Neural crest cell (in vitro differentiated cells): Measurements from ENCODE around the gene PSMC3. TPM values are rescaled to one million over a fixed set of nuclear protein-coding genes. Genes with fewer than 3 reads are reported as not detected.
A peak's percentile ranks its signal among the peaks of the same experiment; 100 is the strongest.

Experiments
- DNase-seq: peaks from one replicate; pipeline ENCODE4 v3.0.0; 2021; ENCODE audit warnings: low read depth, mixed read lengths, low spot score
- H3K27ac Mint-ChIP-seq: one replicate; pipeline ENCODE4 v1.8.0; 2021; ENCODE audit warnings: mild to moderate bottlenecking, mixed read lengths; ENCODE audit not compliant: unreplicated experiment
- H3K27me3 Mint-ChIP-seq: 2 replicates; pipeline ENCODE4 v1.8.0; 2021; ENCODE audit warnings: low read depth, mild to moderate bottlenecking, mixed read lengths
- H3K36me3 Mint-ChIP-seq: 2 replicates; pipeline ENCODE4 v1.8.0; 2021; ENCODE audit warnings: low read depth, mild to moderate bottlenecking, mixed read lengths
- H3K4me1 Mint-ChIP-seq: 2 replicates; pipeline ENCODE4 v1.8.0; 2021; ENCODE audit warnings: mixed read lengths
- H3K4me3 Mint-ChIP-seq: one replicate; pipeline ENCODE4 v1.8.0; 2021; ENCODE audit warnings: mild to moderate bottlenecking, mixed read lengths
- H3K9me3 Mint-ChIP-seq: 2 replicates; pipeline ENCODE4 v1.8.0; 2021; ENCODE audit warnings: mixed read lengths
- CTCF ChIP-seq: fragments of 200-600 bp; sonication (generic); conservative IDR thresholded peaks from 2 replicates; pipeline ENCODE4 v1.5.0; 2021; ENCODE audit warnings: antibody characterized with exemption, mild to moderate bottlenecking
- total RNA-seq: library from RNA; stranded (reverse); gene quantifications from 2 replicates; pipeline ENCODE4 v1.2.1, GENCODE V29; 2021

PSMC3 gene
- total RNA-seq, 1 donor from 2014 or later: 197 TPM

GRCh38 chr11:47400768-47401279, 25.4 kb downstream of the PSMC3 start:
- Mint-ChIP-seq H3K4me1 (peaks cover 9% of the 10 kb centered on the region), H3K36me3 (no peaks in the 10 kb centered on the region), H3K27ac (no peak overlapping the region), H3K4me3 (peak overlapping the region; percentile 43), H3K27me3 (no peaks in the 10 kb centered on the region), H3K9me3 (no peaks in the 10 kb centered on the region)
- no peak for DNase-seq
- no peak for TF ChIP-seq CTCF

GRCh38 chr11:47399860-47400767, 26.1 kb downstream of the PSMC3 start:
- no peaks in the 10 kb centered on the region for H3K36me3 Mint-ChIP-seq
- peak overlapping the region; percentile 72 for H3K4me3 Mint-ChIP-seq
- H3K4me1 Mint-ChIP-seq: peaks cover 9% of the 10 kb centered on the region
- no peaks in the 10 kb centered on the region for H3K27me3 Mint-ChIP-seq
- no peaks in the 10 kb centered on the region for H3K9me3 Mint-ChIP-seq
- no peak for TF ChIP-seq CTCF
- H3K27ac Mint-ChIP-seq: no peak overlapping the region
- DNase-seq: no peak

- TF ChIP-seq CTCF: no peak
- H3K36me3 Mint-ChIP-seq: no peaks in the 10 kb centered on the region
- H3K4me3 Mint-ChIP-seq: no peak overlapping the region
- H3K27me3 Mint-ChIP-seq: no peaks in the 10 kb centered on the region
- no peak for DNase-seq
- no peak overlapping the region for H3K27ac Mint-ChIP-seq
- H3K9me3 Mint-ChIP-seq: no peaks in the 10 kb centered on the region
- H3K4me1 Mint-ChIP-seq: peaks cover 9% of the 10 kb centered on the region
Observed at GRCh38 chr11:47398551-47398950, 27.7 kb downstream of the PSMC3 start.

- TF ChIP-seq CTCF: no peak
- H3K4me3 Mint-ChIP-seq: peak overlapping the region; percentile 31
- no peak overlapping the region for H3K27ac Mint-ChIP-seq
Observed at GRCh38 chr11:47398011-47398410, 28.2 kb downstream of the PSMC3 start.

GRCh38 chr11:47396049-47396320, 30.3 kb downstream of the PSMC3 start:
- no peaks in the 10 kb centered on the region for H3K36me3 Mint-ChIP-seq
- H3K4me1 Mint-ChIP-seq: peaks cover 9% of the 10 kb centered on the region

More at GRCh38 chr11:47398011-47398410, 28.2 kb downstream of the PSMC3 start:
- H3K36me3 Mint-ChIP-seq: no peaks in the 10 kb centered on the region
- H3K9me3 Mint-ChIP-seq: no peaks in the 10 kb centered on the region
- DNase-seq: no peak
- H3K4me1 Mint-ChIP-seq: peaks cover 9% of the 10 kb centered on the region
- H3K27me3 Mint-ChIP-seq: no peaks in the 10 kb centered on the region

More at GRCh38 chr11:47396049-47396320, 30.3 kb downstream of the PSMC3 start:
- no peak for DNase-seq
- Mint-ChIP-seq H3K4me3 (no peak overlapping the region), H3K9me3 (no peaks in the 10 kb centered on the region), H3K27ac (no peak overlapping the region), H3K27me3 (no peaks in the 10 kb centered on the region)
- no peak for TF ChIP-seq CTCF
